Muscle of arm (tissue), 12 donors: ENCODE data around the gene PALD1. TPM values are rescaled to one million over a fixed set of nuclear protein-coding genes. Genes with fewer than 3 reads are reported as not detected.
A peak's percentile ranks its signal among the peaks of the same experiment; 100 is the strongest.

Experiments
- DNase-seq: peaks from one replicate; pipeline ENCODE4 v3.0.0-alpha.2; 2013
- polyA plus RNA-seq, 12 donors: library from polyadenylated mRNA; unstranded; fragments of 120-200 nt; gene quantifications; one replicate each; pipeline ENCODE4 v1.2.1, GENCODE V29; 2013; ENCODE audit not compliant: insufficient read length in 12 of 12

Gene PALD1
- polyA plus RNA-seq, 12 donors, result 10.7 to 17.9 (median 13.8) TPM; not detected in 1

- DNase-seq, result no peak
Observed at GRCh38 chr10:70533189-70533558, 54.6 kb downstream of the PALD1 start.

GRCh38 chr10:70534281-70534680 lies 55.7 kb downstream of the PALD1 start:
- DNase-seq, result no peak

- no peak for DNase-seq
Observed at GRCh38 chr10:70535001-70535400, 56.4 kb downstream of the PALD1 start.

- no peak for DNase-seq
Observed at GRCh38 chr10:70535451-70535850, 56.9 kb downstream of the PALD1 start.

- DNase-seq, result no peak
Observed at GRCh38 chr10:70536196-70536861, 57.8 kb downstream of the PALD1 start.

- no peak for DNase-seq
Observed at GRCh38 chr10:70537398-70538194, 59.0 kb downstream of the PALD1 start.

- DNase-seq, result no peak
Observed at GRCh38 chr10:70538195-70538520, 59.6 kb downstream of the PALD1 start.

GRCh38 chr10:70538731-70539338 lies 60.3 kb downstream of the PALD1 start:
- no peak for DNase-seq

GRCh38 chr10:70539471-70539870 lies 60.9 kb downstream of the PALD1 start:
- no peak for DNase-seq

GRCh38 chr10:70540089-70540788 lies 61.7 kb downstream of the PALD1 start:
- no peak for DNase-seq

GRCh38 chr10:70540789-70541360 lies 62.3 kb downstream of the PALD1 start:
- no peak for DNase-seq

GRCh38 chr10:70541736-70542564 lies 63.4 kb downstream of the PALD1 start:
- DNase-seq, result no peak

GRCh38 chr10:70542565-70542938 lies 64.0 kb downstream of the PALD1 start:
- DNase-seq, result no peak

GRCh38 chr10:70543911-70544310 lies 65.3 kb downstream of the PALD1 start:
- DNase-seq, result no peak

GRCh38 chr10:70544431-70545340 lies 66.1 kb downstream of the PALD1 start:
- no peak for DNase-seq

GRCh38 chr10:70546584-70546983 lies 68.0 kb downstream of the PALD1 start:
- DNase-seq, result no peak

GRCh38 chr10:70549351-70549961 lies 70.9 kb downstream of the PALD1 start:
- DNase-seq, result no peak

GRCh38 chr10:70549962-70550458 lies 71.4 kb downstream of the PALD1 start:
- peak; percentile 75 for DNase-seq

GRCh38 chr10:70550459-70550858 lies 71.9 kb downstream of the PALD1 start:
- DNase-seq, result no peak
